Testis (tissue), 5 donors: Measurements from ENCODE around the gene FBXO38. TPM values are rescaled to one million over a fixed set of nuclear protein-coding genes. Genes with fewer than 3 reads are reported as not detected.
A peak's percentile ranks its signal among the peaks of the same experiment; 100 is the strongest.

ENCODE experiments used
- DNase-seq: peaks from one replicate; pipeline ENCODE4 v3.0.0-alpha.2; 2019
- H3K27ac ChIP-seq, 2 donors: fragments of 200-600 bp; sonication (generic); one replicate each; pipeline ENCODE4 v1.5.1; 2019
- H3K27me3 ChIP-seq: fragments of 200-600 bp; sonication (generic); one replicate; pipeline ENCODE4 v1.5.1; 2019
- H3K36me3 ChIP-seq: fragments of 200-600 bp; sonication (generic); one replicate; pipeline ENCODE4 v1.5.1; 2017; ENCODE audit warnings: low read depth; ENCODE audit errors: missing control alignments
- H3K4me1 ChIP-seq: fragments of 200-600 bp; sonication (generic); one replicate; pipeline ENCODE4 v1.5.1; 2019
- H3K4me3 ChIP-seq, 2 donors: fragments of 200-600 bp; sonication (generic); one replicate each; pipeline ENCODE4 v1.5.1; 2017 to 2019
- H3K9me3 ChIP-seq: fragments of 200-600 bp; sonication (generic); one replicate; pipeline ENCODE4 v1.5.1; 2017
- POLR2A ChIP-seq: fragments of 450-650 bp; IDR thresholded peaks from one replicate; pipeline ENCODE4 v1.6.1; 2017; ENCODE audit warnings: antibody characterized with exemption, mild to moderate bottlenecking, moderate library complexity
- WGBS, 2 donors: methylation state at CpG; one replicate each; pipeline ENCODE4 v1.1.5; 2018; 5-methylcytosine and 5-hydroxymethylcytosine counted together
- intact Hi-C: fragments of 100-400 bp; cut with DNase I; formaldehyde crosslinking; loops from one replicate; pipeline ENCODE4 v1.15.1; 2023; ENCODE audit warnings: low total_unique reads
- long read RNA-seq, 2 donors: transcript quantifications; one replicate each; lab custom pipeline, GENCODE V29; 2026
- polyA plus RNA-seq: library from polyadenylated mRNA; stranded (reverse); fragments of 350-450 nt; fragmentation: Illumina TruSeq; extraction: RNeasy Lipid Tissue Mini Kit (QIAGEN cat#74804); gene quantifications from one replicate; pipeline ENCODE4 v1.2.3, GENCODE V29; 2014; ENCODE audit warnings: low read depth, low replicate concordance; ENCODE audit not compliant: insufficient read depth
- total RNA-seq, 2 donors: library from RNA; depleted of rRNA; stranded (reverse); fragments of >200 nt; gene quantifications; one replicate each; pipeline ENCODE4 v1.2.3, GENCODE V29; 2016
- TF ChIP-seq, protein P1 (sequence below), 3 experiments: fragments of 450-650 bp in 2 of 3; fragments of 200-600 bp in 1 of 3; sonication (generic) in 1 of 3; IDR thresholded peaks; one replicate each; pipeline ENCODE4 v1.5.1; 2016 to 2019; ENCODE audit warnings: antibody characterized with exemption in 3 of 3, mild to moderate bottlenecking in 2 of 3, moderate library complexity in 1 of 3

Gene FBXO38
- total RNA-seq, result 10 to 100 TPM; 57.8 to 62.4 TPM
- 41.0 TPM for polyA plus RNA-seq
- long read RNA-seq, donor 1, full-length matches to known transcripts, result 1 of 1 reads
- long read RNA-seq, donor 1, partial matches to known transcripts, result 0 of 1 reads
- long read RNA-seq, donor 1, other reads (novel, unspliced or antisense), result 0 of 1 reads
- long read RNA-seq, donor 2, partial matches to known transcripts, result 0 of 1 reads
- long read RNA-seq, donor 2, other reads (novel, unspliced or antisense), result 0 of 1 reads

- WGBS, 2 donors, result 1% methylated on average over 14 to 45 of the region's 45 CpGs
- H3K27ac ChIP-seq, result peak within 1 kb of the TSS; percentile 83 to 90
- peaks cover 13% of the 10 kb centered on the region for H3K4me1 ChIP-seq
These were observed at the start of gene FBXO38 for GRCh38 chr5:148383564-148384379. FBXO38 (plus strand) TSS chr5:148383958; CDS start chr5:148394777, 10,819 bp downstream.

GRCh38 chr5:148335259-148335658, 48.5 kb upstream of the FBXO38 start, which contains the start of gene SPINK9:
SPINK9 (plus strand) TSS chr5:148335559; CDS start chr5:148335614, 55 bp downstream.
- H3K4me1 ChIP-seq, result no peaks in the 10 kb centered on the region
- no peaks in the 10 kb centered on the region for H3K27me3 ChIP-seq
- DNase-seq, result no peak
- H3K36me3 ChIP-seq, result no peaks in the 10 kb centered on the region
- H3K9me3 ChIP-seq, result no peaks in the 10 kb centered on the region
- no peak within 1 kb of the TSS for H3K4me3 ChIP-seq
- intact Hi-C loops, result no loop called here
- TF ChIP-seq, protein P1, sequence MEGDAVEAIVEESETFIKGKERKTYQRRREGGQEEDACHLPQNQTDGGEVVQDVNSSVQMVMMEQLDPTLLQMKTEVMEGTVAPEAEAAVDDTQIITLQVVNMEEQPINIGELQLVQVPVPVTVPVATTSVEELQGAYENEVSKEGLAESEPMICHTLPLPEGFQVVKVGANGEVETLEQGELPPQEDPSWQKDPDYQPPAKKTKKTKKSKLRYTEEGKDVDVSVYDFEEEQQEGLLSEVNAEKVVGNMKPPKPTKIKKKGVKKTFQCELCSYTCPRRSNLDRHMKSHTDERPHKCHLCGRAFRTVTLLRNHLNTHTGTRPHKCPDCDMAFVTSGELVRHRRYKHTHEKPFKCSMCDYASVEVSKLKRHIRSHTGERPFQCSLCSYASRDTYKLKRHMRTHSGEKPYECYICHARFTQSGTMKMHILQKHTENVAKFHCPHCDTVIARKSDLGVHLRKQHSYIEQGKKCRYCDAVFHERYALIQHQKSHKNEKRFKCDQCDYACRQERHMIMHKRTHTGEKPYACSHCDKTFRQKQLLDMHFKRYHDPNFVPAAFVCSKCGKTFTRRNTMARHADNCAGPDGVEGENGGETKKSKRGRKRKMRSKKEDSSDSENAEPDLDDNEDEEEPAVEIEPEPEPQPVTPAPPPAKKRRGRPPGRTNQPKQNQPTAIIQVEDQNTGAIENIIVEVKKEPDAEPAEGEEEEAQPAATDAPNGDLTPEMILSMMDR (IDR thresholded peaks at IDR 0.05), result no peak
- no peak within 1 kb of the TSS for H3K27ac ChIP-seq
- WGBS, 2 donors, result 91 to 95% methylated on average over 3 of the region's 3 CpGs

More at GRCh38 chr5:148383564-148384379, at the start of gene FBXO38:
- TF ChIP-seq, protein P1 (IDR thresholded peaks at IDR 0.05), result peak in 1 of 3 experiments; percentile 3
- peak; percentile 36 for TF ChIP-seq POLR2A
- intact Hi-C loops, result no loop called here
- peak; percentile 98 for DNase-seq
- Histone ChIP-seq H3K36me3 (no peaks in the 10 kb centered on the region), H3K9me3 (no peaks in the 10 kb centered on the region), H3K27me3 (no peaks in the 10 kb centered on the region), H3K4me3 (peak within 1 kb of the TSS; percentile 89 to 92)

- H3K9me3 ChIP-seq, result no peaks in the 10 kb centered on the region
- H3K27ac ChIP-seq, result no peak overlapping the region
- intact Hi-C loops, result no loop called here
- no peaks in the 10 kb centered on the region for H3K36me3 ChIP-seq
- H3K27me3 ChIP-seq, result no peaks in the 10 kb centered on the region
- TF ChIP-seq POLR2A, result no peak
- TF ChIP-seq, protein P1 (IDR thresholded peaks at IDR 0.05), result no peak
- DNase-seq, result no peak
- 89 to 90% methylated on average over 3 of the region's 3 CpGs for WGBS, 2 donors
- H3K4me1 ChIP-seq, result no peaks in the 10 kb centered on the region
- H3K4me3 ChIP-seq, result no peak overlapping the region
These were observed 46.9 kb upstream of the FBXO38 start for GRCh38 chr5:148336704-148337435.

DNA sequence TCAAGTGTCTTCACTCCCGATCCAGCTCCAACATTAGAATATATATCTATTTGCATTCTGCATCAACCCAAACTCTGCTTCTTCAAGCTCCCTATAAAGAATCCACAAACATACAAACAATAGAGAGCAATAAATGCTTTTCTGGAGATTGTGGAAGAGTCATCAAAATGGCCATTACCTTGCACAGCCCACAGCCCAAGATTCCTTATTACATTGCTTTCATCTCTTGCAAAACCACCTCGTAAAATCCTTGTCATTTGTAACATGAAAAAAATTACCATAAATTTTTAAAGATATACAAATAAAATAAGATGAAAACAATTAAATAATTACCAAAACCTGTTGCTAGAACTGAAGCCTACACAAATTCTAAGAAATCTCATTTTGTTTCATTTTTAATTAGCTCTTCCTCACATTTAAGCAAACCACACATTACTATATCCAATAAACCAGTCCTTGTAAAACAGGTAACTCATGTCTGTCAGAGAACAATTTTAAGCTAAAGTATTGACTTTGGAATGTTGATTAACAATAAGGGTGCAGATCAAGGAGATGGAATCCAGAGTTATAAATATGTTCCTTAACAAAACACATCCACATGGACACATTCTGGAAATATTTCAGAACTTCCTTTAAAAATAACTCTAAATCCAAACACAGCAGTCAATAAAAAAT, 41.2 kb upstream of the FBXO38 start:
- no peak for TF ChIP-seq POLR2A
- TF ChIP-seq, protein P1 (IDR thresholded peaks at IDR 0.05), result no peak
- H3K4me1 ChIP-seq, result no peaks in the 10 kb centered on the region
- 88 to 94% methylated on average over 2 of the region's 2 CpGs for WGBS, 2 donors
- no peaks in the 10 kb centered on the region for H3K27me3 ChIP-seq
- DNase-seq, result no peak
- H3K36me3 ChIP-seq, result no peaks in the 10 kb centered on the region
- no peak overlapping the region for H3K27ac ChIP-seq
- H3K9me3 ChIP-seq, result no peaks in the 10 kb centered on the region
- intact Hi-C loops, result no loop called here
- no peak overlapping the region for H3K4me3 ChIP-seq
